NCI-H748 (cell line): ENCODE results near the gene PPL.
"Not testable (repeated sequence)": the region's sequence is repeated elsewhere in the genome, so short reads cannot be mapped to it uniquely, and the experiment has no call there.

ENCODE experiments used
- DNase-seq: peaks from one replicate; lab custom pipeline; 2025; ENCODE audit not compliant: unreplicated experiment; lab: John Stamatoyannopoulos, UW

The PPL gene

GRCh38 chr16:4936181-4936990 lies 562 bp downstream of the PPL start:
- DNase-seq: peak; percentile 50

- no peak for DNase-seq
Observed at GRCh38 chr16:4935241-4935855, 1.6 kb downstream of the PPL start.

- no peak for DNase-seq
Observed at GRCh38 chr16:4934591-4934990, 2.4 kb downstream of the PPL start.

- DNase-seq: no peak
Observed at GRCh38 chr16:4933871-4934395, 3.0 kb downstream of the PPL start.

- DNase-seq: no peak
Observed at GRCh38 chr16:4933433-4933832, 3.5 kb downstream of the PPL start.

- DNase-seq: no peak
Observed at GRCh38 chr16:4931381-4931780, 5.6 kb downstream of the PPL start.

GRCh38 chr16:4929619-4930018 lies 7.3 kb downstream of the PPL start:
- not testable (repeated sequence) for DNase-seq

GRCh38 chr16:4928227-4928626 lies 8.7 kb downstream of the PPL start:
- DNase-seq: no peak

GRCh38 chr16:4927661-4928060 lies 9.3 kb downstream of the PPL start:
- DNase-seq: no peak

GRCh38 chr16:4926928-4927327 lies 10.0 kb downstream of the PPL start:
- DNase-seq: no peak

- no peak for DNase-seq
Observed at GRCh38 chr16:4925791-4926190, 11.2 kb downstream of the PPL start.

- DNase-seq: no peak
Observed at GRCh38 chr16:4925293-4925607, 11.7 kb downstream of the PPL start.

- DNase-seq: no peak
Observed at GRCh38 chr16:4924593-4925292, 12.2 kb downstream of the PPL start.

GRCh38 chr16:4923853-4924252 lies 13.1 kb downstream of the PPL start:
- no peak for DNase-seq

- no peak for DNase-seq
Observed at GRCh38 chr16:4922721-4923342, 14.1 kb downstream of the PPL start.

GRCh38 chr16:4920826-4921225 lies 16.1 kb downstream of the PPL start:
- DNase-seq: no peak

- peak; percentile 43 for DNase-seq
Observed at GRCh38 chr16:4918781-4919251, 18.1 kb downstream of the PPL start.

GRCh38 chr16:4917117-4917516 lies 19.8 kb downstream of the PPL start:
- no peak for DNase-seq

GRCh38 chr16:4915226-4915761 lies 21.7 kb downstream of the PPL start:
- no peak for DNase-seq

- DNase-seq: no peak
Observed at GRCh38 chr16:4914528-4915225, 22.3 kb downstream of the PPL start.
